Loucy (cell line): Measurements from ENCODE around the gene KBTBD12.

ENCODE experiments used
- H2AFZ ChIP-seq: fragments of 200-600 bp; sonication (generic); 2 replicates; pipeline ENCODE4 v1.6.0; 2016; ENCODE audit warnings: antibody characterized with exemption, mild to moderate bottlenecking, low read length, moderate library complexity
- H3F3A ChIP-seq: fragments of 200-600 bp; 2 replicates; pipeline ENCODE4 v1.6.0; 2016; ENCODE audit warnings: antibody characterized with exemption, low read depth, mild to moderate bottlenecking
- H3K27me3 ChIP-seq: fragments of 200-600 bp; sonication (generic); 2 replicates; pipeline ENCODE4 v1.6.1; 2014; ENCODE audit warnings: low read length, mild to moderate bottlenecking; ENCODE audit not compliant: insufficient read depth, poor library complexity, severe bottlenecking
- H3K36me3 ChIP-seq: fragments of 200-600 bp; sonication (generic); 2 replicates; pipeline ENCODE4 v1.6.1; 2016; ENCODE audit warnings: low read length; ENCODE audit not compliant: insufficient read depth
- H3K4me1 ChIP-seq: fragments of 200-600 bp; sonication (generic); 2 replicates; pipeline ENCODE4 v1.5.1; 2014; ENCODE audit warnings: low read length, mild to moderate bottlenecking; ENCODE audit not compliant: insufficient read depth, poor library complexity, severe bottlenecking
- H3K4me2 ChIP-seq: fragments of 200-600 bp; sonication (generic); 2 replicates; pipeline ENCODE4 v1.6.0; 2014; ENCODE audit warnings: antibody characterized with exemption, low read length, low read depth, mild to moderate bottlenecking; ENCODE audit not compliant: poor library complexity, severe bottlenecking
- H3K4me3 ChIP-seq: fragments of 200-600 bp; sonication (generic); 2 replicates; pipeline ENCODE4 v1.5.1; 2014; ENCODE audit warnings: low read length, mild to moderate bottlenecking, mixed read lengths; ENCODE audit not compliant: poor library complexity, severe bottlenecking
- H3K79me2 ChIP-seq: fragments of 200-600 bp; sonication (generic); 2 replicates; pipeline ENCODE4 v1.6.1; 2014; ENCODE audit warnings: low read length; ENCODE audit not compliant: insufficient read depth
- H3K9ac ChIP-seq: fragments of 200-600 bp; sonication (generic); 2 replicates; pipeline ENCODE4 v1.6.0; 2014; ENCODE audit warnings: mild to moderate bottlenecking, low read depth, low read length, moderate library complexity; ENCODE audit not compliant: poor library complexity, severe bottlenecking
- H3K9me2 ChIP-seq: fragments of 200-600 bp; sonication (generic); replicated peaks from 2 replicates; pipeline ENCODE4 v1.6.1; 2016; ENCODE audit warnings: low read depth, low read length, mixed read lengths
- H3K9me3 ChIP-seq: fragments of 200-600 bp; sonication (generic); 2 replicates; pipeline ENCODE4 v1.6.1; 2014; ENCODE audit warnings: mild to moderate bottlenecking, antibody characterized with exemption, low read length, low read depth; ENCODE audit not compliant: insufficient read depth
- H4K20me1 ChIP-seq: fragments of 200-600 bp; sonication (generic); 2 replicates; pipeline ENCODE4 v1.6.0; 2014; ENCODE audit warnings: antibody characterized with exemption, low read length, mild to moderate bottlenecking; ENCODE audit not compliant: insufficient read depth, poor library complexity, severe bottlenecking
- EZH2phosphoT487 ChIP-seq: fragments of 200-600 bp; IDR thresholded peaks from 2 replicates; pipeline ENCODE4 v1.6.1; 2018; ENCODE audit warnings: antibody characterized with exemption, mild to moderate bottlenecking, moderate library complexity, borderline replicate concordance
- TF ChIP-seq, protein P1 (sequence below): fragments of 200-600 bp; sonication (generic); conservative IDR thresholded peaks from 2 replicates; pipeline ENCODE4 v1.5.1; 2014; ENCODE audit warnings: mild to moderate bottlenecking, antibody characterized with exemption, low read length

The KBTBD12 gene

GRCh38 chr3:127920738-127921137 is 5.7 kb downstream of the KBTBD12 start:
- H3K4me1 ChIP-seq, result peaks cover 13% of the 10 kb centered on the region
- TF ChIP-seq EZH2phosphoT487, result no peak
- TF ChIP-seq, protein P1, sequence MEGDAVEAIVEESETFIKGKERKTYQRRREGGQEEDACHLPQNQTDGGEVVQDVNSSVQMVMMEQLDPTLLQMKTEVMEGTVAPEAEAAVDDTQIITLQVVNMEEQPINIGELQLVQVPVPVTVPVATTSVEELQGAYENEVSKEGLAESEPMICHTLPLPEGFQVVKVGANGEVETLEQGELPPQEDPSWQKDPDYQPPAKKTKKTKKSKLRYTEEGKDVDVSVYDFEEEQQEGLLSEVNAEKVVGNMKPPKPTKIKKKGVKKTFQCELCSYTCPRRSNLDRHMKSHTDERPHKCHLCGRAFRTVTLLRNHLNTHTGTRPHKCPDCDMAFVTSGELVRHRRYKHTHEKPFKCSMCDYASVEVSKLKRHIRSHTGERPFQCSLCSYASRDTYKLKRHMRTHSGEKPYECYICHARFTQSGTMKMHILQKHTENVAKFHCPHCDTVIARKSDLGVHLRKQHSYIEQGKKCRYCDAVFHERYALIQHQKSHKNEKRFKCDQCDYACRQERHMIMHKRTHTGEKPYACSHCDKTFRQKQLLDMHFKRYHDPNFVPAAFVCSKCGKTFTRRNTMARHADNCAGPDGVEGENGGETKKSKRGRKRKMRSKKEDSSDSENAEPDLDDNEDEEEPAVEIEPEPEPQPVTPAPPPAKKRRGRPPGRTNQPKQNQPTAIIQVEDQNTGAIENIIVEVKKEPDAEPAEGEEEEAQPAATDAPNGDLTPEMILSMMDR, result no peak
- H2AFZ ChIP-seq, result no peak overlapping the region
- H3K4me3 ChIP-seq, result no peak overlapping the region
- H3K4me2 ChIP-seq, result no peak overlapping the region
- no peaks in the 10 kb centered on the region for H3K79me2 ChIP-seq
- H3K9me3 ChIP-seq, result no peaks in the 10 kb centered on the region
- H3K36me3 ChIP-seq, result no peaks in the 10 kb centered on the region
- H4K20me1 ChIP-seq, result no peaks in the 10 kb centered on the region
- H3F3A ChIP-seq, result no peaks in the 10 kb centered on the region
- no peak overlapping the region for H3K9ac ChIP-seq
- H3K9me2 ChIP-seq, result no peaks in the 10 kb centered on the region
- H3K27me3 ChIP-seq, result no peaks in the 10 kb centered on the region

DNA sequence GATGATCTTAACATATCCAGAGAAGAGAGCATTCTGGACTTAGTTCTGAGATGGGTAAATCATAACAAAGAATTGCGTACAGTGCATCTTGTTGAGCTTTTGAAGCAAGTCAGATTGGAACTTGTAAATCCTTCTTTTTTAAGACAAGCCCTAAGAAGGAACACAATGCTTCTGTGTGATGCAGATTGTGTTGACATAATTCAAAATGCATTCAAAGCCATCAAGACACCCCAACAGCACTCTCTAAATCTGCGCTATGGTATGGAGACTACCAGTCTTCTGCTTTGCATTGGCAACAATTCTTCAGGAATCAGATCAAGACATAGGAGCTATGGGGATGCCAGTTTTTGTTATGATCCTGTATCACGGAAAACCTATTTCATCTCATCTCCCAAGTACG is 8.6 kb downstream of the KBTBD12 start:
- H3K36me3 ChIP-seq, result no peaks in the 10 kb centered on the region
- H3K79me2 ChIP-seq, result no peaks in the 10 kb centered on the region
- no peak overlapping the region for H2AFZ ChIP-seq
- H3K9me3 ChIP-seq, result no peaks in the 10 kb centered on the region
- H3F3A ChIP-seq, result no peaks in the 10 kb centered on the region
- H4K20me1 ChIP-seq, result no peaks in the 10 kb centered on the region
- H3K9ac ChIP-seq, result no peak overlapping the region
- peaks cover 17% of the 10 kb centered on the region for H3K4me1 ChIP-seq
- TF ChIP-seq, protein P1, result no peak
- TF ChIP-seq EZH2phosphoT487, result no peak
- H3K27me3 ChIP-seq, result no peaks in the 10 kb centered on the region
- H3K4me3 ChIP-seq, result no peak overlapping the region
- no peak overlapping the region for H3K4me2 ChIP-seq
- no peaks in the 10 kb centered on the region for H3K9me2 ChIP-seq

DNA sequence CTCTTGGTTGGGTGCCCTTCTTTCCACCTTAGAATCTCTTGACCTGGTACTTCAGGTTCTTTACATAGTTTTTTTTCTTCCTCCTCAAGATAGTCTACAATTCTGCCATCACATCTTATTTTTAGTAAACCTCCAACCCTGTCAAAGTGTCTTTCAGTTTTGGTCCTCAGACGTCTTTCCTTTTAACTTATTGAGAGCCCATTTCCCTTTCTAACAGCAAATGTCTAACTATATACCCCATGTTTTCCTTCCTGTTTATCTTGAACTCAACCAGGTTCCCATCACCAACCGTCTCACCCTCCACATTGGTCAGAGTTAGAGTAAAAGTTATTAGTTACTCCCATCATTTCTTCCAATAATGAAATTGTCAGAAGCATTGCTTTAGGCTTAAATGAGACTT is 10.4 kb downstream of the KBTBD12 start:
- H3K9ac ChIP-seq, result no peak overlapping the region
- H3K79me2 ChIP-seq, result no peaks in the 10 kb centered on the region
- H3K27me3 ChIP-seq, result no peaks in the 10 kb centered on the region
- H3K4me3 ChIP-seq, result peak overlapping the region; percentile 28
- H3K9me3 ChIP-seq, result no peaks in the 10 kb centered on the region
- peak overlapping the region; percentile 56 for H3K4me2 ChIP-seq
- H3K36me3 ChIP-seq, result no peaks in the 10 kb centered on the region
- H3K9me2 ChIP-seq, result no peaks in the 10 kb centered on the region
- TF ChIP-seq, protein P1, result no peak
- no peak for TF ChIP-seq EZH2phosphoT487
- H4K20me1 ChIP-seq, result no peaks in the 10 kb centered on the region
- no peaks in the 10 kb centered on the region for H3F3A ChIP-seq
- peaks cover 17% of the 10 kb centered on the region for H3K4me1 ChIP-seq
- H2AFZ ChIP-seq, result peak overlapping the region; percentile 71
